ENCODE data around the gene LPCAT2. TPM values are rescaled to one million over a fixed set of nuclear protein-coding genes. Genes with fewer than 3 reads are reported as not detected.

LPCAT2 gene
- total and polyA plus RNA-seq, 8 donors: 1.7 to 12.8 (median 4.5) TPM

DNA sequence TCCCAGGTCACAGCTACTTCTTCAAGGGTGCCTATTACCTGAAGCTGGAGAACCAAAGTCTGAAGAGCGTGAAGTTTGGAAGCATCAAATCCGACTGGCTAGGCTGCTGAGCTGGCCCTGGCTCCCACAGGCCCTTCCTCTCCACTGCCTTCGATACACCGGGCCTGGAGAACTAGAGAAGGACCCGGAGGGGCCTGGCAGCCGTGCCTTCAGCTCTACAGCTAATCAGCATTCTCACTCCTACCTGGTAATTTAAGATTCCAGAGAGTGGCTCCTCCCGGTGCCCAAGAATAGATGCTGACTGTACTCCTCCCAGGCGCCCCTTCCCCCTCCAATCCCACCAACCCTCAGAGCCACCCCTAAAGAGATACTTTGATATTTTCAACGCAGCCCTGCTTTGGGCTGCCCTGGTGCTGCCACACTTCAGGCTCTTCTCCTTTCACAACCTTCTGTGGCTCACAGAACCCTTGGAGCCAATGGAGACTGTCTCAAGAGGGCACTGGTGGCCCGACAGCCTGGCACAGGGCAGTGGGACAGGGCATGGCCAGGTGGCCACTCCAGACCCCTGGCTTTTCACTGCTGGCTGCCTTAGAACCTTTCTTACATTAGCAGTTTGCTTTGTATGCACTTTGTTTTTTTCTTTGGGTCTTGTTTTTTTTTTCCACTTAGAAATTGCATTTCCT, 3.4 kb upstream of the LPCAT2 start:
- Histone ChIP-seq H3K9me3 (no peaks in the 10 kb centered on the region), H3K4me1 (peaks cover 11 to 25% (median 21%) of the 10 kb centered on the region in 3 donors), H3K36me3 (no peaks in the 10 kb centered on the region), H3K27me3 (no peaks in the 10 kb centered on the region), H3K4me3 (no peak overlapping the region), H3K27ac (no peak overlapping the region)
- ATAC-seq (no peak), DNase-seq (no peak), FAIRE-seq (no peak)
- WGBS, 2 donors: 94 to 97% methylated on average over 10 of the region's 10 CpGs
- TF ChIP-seq, protein P1, sequence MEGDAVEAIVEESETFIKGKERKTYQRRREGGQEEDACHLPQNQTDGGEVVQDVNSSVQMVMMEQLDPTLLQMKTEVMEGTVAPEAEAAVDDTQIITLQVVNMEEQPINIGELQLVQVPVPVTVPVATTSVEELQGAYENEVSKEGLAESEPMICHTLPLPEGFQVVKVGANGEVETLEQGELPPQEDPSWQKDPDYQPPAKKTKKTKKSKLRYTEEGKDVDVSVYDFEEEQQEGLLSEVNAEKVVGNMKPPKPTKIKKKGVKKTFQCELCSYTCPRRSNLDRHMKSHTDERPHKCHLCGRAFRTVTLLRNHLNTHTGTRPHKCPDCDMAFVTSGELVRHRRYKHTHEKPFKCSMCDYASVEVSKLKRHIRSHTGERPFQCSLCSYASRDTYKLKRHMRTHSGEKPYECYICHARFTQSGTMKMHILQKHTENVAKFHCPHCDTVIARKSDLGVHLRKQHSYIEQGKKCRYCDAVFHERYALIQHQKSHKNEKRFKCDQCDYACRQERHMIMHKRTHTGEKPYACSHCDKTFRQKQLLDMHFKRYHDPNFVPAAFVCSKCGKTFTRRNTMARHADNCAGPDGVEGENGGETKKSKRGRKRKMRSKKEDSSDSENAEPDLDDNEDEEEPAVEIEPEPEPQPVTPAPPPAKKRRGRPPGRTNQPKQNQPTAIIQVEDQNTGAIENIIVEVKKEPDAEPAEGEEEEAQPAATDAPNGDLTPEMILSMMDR (IDR thresholded peaks at IDR 0.05): no peak
- intact Hi-C loops (cut with DNase I): no loop called here

GRCh38 chr16:55506083-55506482, 2.8 kb upstream of the LPCAT2 start:
- no peak overlapping the region for H3K4me3 ChIP-seq
- peaks cover 11 to 25% (median 21%) of the 10 kb centered on the region in 3 donors for H3K4me1 ChIP-seq
- ATAC-seq: no peak
- no peak for DNase-seq
- intact Hi-C loops (cut with DNase I): no loop called here
- H3K9me3 ChIP-seq: no peaks in the 10 kb centered on the region
- no peak for FAIRE-seq
- 86 to 87% methylated on average over 7 of the region's 7 CpGs for WGBS, 2 donors
- no peak overlapping the region for H3K27ac ChIP-seq
- TF ChIP-seq, protein P1 (IDR thresholded peaks at IDR 0.05): no peak
- H3K36me3 ChIP-seq: no peaks in the 10 kb centered on the region
- no peaks in the 10 kb centered on the region for H3K27me3 ChIP-seq

- no peaks in the 10 kb centered on the region for H3K9me3 ChIP-seq
- intact Hi-C loops (cut with DNase I): no loop called here
- no peaks in the 10 kb centered on the region for H3K27me3 ChIP-seq
- ATAC-seq: no peak
- TF ChIP-seq, protein P1 (IDR thresholded peaks at IDR 0.05): no peak
- FAIRE-seq: no peak
- peaks cover 11 to 25% (median 21%) of the 10 kb centered on the region in 3 donors for H3K4me1 ChIP-seq
- DNase-seq: no peak
- H3K4me3 ChIP-seq: no peak overlapping the region
- 45 to 60% methylated on average over 4 of the region's 4 CpGs for WGBS, 2 donors
- H3K27ac ChIP-seq: no peak overlapping the region
- H3K36me3 ChIP-seq: no peaks in the 10 kb centered on the region
Observed at GRCh38 chr16:55506708-55507107, 2.2 kb upstream of the LPCAT2 start.

- Histone ChIP-seq H3K9me3 (no peaks in the 10 kb centered on the region), H3K4me1 (peaks cover 0 to 10% (median 7%) of the 10 kb centered on the region in 3 donors), H3K27me3 (no peaks in the 10 kb centered on the region), H3K36me3 (no peaks in the 10 kb centered on the region), H3K27ac (peak overlapping the region in 1 of 4 donors; percentile 67), H3K4me3 (peak overlapping the region; percentile 48 to 66 (median 61))
- TF ChIP-seq, protein P1 (IDR thresholded peaks at IDR 0.05): no peak
- WGBS, 2 donors: 50 to 54% methylated on average over 9 of the region's 9 CpGs
- ATAC-seq (peak in 1 of 4 donors; percentile 3), DNase-seq (no peak), FAIRE-seq (no peak)
- intact Hi-C loops (cut with DNase I): no loop called here
Observed at GRCh38 chr16:55508271-55508921, 476 bp upstream of the LPCAT2 start.

Measured in pancreas (tissue), 10 donors.